ENCODE measurements around the gene SND1.
"Not testable (repeated sequence)": the region's sequence is repeated elsewhere in the genome, so short reads cannot be mapped to it uniquely, and the experiment has no call there.

SND1 gene

DNA sequence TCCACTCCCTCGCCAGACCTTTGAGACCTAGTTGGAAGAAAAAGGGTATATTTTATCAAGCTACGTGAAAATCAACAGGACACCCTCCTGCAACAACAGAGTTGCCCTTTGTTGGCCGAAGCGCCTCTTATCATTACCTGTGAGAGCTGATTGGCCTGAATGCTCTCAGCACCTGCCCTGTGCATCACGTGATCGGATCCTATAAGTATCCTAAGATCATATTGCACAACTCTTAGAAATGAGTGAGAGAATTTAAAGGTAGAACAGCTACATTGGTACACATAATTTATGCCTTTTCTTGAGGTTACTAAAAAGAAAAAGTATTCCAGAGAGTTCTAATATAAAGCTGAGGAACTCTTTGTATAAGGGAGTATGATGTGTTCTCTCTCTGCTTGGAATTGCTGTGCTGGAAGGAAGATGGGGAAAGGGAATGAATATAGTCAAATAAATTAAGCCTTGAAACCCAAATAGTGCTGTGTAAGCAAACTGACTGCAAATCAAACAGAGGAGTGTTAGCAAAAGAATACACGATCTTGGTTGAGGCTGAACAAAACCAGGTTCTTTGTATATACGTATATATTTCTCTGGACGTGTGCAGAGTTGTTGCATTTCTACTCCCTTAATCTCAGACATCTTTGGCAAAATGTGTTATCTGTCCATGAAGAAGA, 309.9 kb downstream of the SND1 start:
- DNase-seq (ENCODE audit: low read depth): no peak

DNA sequence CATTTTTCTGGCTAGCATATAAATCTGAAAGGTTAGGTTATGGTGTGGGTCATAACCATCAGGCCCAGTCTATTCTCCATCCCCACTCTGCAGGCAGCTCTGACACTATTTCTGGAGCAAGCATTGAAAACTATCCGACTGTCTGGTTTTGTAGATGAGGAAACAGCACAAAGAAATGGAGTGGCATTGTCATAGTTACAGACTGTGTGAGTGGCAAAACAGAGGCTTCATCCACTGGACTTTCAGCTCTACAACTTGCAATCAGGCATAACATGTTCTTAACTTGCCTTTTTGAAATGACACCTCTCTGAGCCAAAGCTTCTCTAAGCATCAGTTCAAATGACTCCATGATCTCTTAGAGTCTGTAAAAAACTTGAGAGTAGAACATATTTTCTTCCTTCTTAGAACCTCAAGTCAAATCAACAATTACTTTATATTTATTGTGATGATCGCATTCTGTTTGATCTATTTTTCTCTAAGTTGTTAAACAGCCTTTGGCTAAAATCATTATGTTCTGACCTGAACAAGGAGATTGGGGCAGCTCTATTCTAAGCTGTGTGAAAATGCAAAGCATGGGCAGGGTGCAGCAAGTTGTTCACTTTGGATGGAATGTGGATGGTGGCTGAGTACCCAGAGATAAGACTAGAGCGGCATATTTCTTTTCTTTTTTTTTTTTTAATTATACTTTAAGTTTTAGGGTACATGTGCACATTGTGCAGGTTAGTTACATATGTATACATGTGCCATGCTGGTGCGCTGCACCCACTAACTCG, 310.8 kb downstream of the SND1 start:
- DNase-seq (ENCODE audit: low read depth): no peak

DNA sequence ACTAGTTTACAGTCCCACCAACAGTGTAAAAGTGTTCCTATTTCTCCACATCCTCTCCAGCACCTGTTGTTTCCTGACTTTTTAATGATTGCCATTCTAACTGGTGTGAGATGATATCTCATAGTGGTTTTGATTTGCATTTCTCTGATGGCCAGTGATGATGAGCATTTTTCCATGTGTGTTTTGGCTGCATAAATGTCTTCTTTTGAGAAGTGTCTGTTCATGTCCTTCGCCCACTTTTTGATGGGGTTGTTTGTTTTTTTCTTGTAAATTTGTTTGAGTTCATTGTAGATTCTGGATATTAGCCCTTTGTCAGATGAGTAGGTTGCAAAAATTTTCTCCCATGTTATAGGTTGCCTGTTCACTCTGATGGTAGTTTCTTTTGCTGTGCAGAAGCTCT, 311.9 kb downstream of the SND1 start:
- DNase-seq (ENCODE audit: low read depth): not testable (repeated sequence)

DNA sequence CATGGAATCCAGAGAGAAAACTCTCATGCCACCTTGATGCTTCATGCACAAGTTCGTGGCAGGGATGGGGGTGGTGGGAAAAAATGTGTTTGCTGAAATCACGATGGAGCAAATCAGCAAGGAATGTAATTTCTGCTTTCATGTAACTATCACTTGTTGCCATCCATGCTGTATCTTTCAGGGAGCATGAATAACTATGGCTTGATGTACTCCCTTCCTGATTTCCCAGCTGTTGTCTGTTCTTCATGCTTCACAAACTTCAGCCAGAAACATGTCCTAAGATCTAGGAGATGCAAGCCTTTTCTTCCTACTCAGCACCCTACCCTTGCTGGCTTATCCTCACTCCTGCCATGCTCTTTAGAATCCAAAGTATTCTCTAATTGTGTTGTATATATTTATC, 315.3 kb downstream of the SND1 start:
- no peak for DNase-seq (ENCODE audit: low read depth)

DNA sequence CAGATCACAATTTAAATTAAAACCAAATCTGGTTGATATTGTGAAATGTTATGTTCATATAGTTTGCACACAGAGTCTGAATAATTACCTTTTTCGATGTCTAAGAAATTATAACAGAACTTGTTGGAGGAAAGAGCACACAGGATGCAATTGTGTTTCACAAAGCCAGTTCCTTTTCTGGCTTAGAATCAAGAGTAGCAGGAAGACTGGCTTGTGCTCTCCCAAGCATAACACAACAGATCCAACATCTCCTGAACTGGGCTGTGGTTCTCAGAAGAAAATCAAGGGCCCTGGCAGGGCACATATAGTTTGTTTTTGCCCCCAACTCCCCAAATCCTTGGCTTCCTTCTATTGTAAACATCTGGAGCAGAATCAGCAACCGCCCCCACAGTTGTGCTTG, 316.6 kb downstream of the SND1 start:
- DNase-seq (ENCODE audit: low read depth): peak; percentile 30

DNA sequence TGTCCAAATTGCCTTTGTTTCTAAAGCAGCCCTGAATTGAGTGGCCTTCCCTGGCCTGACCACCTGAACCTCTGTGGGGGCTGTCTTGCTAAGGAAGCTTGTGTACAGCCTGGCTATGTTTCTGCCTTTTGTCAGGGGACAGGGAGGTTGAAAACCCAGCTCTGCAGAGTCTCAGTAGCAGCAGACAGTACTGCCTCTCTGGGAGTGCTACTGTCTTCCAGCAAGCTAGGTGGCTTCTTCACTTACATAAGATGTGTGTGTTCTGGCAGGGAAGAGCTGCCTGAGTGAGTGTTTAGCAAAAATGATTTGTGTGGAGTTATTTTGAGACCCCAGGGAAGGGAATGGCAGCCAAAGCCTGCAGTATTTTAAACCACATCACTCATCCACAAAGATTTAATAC, 321.8 kb downstream of the SND1 start:
- no peak for DNase-seq (ENCODE audit: low read depth)

DNA sequence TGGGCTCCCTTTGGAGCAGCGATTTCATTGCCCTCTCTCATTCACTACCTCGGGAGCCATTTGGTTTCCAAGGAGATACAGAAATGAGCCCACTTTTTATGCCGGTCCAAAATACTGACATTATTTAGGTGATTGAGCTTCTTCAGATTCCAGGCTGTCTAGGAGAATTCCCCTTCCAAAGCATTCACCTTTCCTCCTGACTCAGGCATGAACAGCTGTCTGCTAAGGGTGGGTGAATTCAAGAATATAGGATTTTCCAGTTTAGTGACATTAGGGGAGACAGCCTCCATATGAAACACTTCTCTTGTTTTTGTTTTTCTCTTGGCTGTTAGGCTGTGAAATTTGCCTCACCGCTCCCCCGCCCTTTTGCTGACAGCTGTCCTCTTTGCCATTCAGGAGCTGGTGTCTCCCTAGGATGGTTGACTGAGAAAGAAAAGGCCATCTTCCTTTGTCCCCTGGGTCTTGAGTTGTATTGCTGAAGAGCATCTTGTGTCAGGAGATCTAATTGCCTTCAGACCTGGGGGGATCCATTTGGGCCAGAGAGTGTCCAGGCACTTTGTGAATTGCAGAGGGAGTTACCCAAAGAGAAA, 322.5 kb downstream of the SND1 start:
- DNase-seq (ENCODE audit: low read depth): no peak

DNA sequence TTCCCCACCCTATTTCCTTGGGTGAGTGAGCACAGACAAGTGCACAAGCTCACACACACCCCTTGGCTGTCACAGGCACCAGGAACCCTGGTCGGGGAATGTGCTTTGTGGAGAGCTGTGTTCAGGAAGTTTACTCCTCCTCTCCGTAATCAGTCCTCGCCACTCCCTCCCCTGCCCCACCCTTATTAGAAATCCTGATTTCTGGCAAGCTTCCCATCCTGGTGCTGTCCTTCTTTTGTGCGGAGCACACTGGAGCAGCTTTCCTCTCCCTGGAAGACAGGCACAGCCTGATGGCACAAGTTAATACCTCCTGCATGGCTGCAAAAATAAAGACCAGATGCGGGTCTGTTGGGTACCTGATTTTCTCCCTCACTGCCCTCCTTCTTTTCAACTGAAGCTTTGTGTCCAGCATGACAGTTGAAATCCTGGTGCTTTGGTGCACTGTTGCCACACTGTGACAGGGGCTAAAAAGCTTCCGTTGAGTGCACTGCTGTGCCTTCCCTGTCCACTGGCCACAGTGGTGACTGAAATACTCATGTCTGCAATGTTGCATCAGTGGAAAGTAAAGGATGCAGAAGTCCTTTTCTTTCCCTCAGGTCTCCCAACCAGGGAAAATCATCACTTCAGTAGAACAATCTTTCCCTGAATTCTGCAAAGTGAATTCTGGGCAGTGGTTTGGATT, 324.2 kb downstream of the SND1 start:
- DNase-seq (ENCODE audit: low read depth): peak; percentile 36

DNA sequence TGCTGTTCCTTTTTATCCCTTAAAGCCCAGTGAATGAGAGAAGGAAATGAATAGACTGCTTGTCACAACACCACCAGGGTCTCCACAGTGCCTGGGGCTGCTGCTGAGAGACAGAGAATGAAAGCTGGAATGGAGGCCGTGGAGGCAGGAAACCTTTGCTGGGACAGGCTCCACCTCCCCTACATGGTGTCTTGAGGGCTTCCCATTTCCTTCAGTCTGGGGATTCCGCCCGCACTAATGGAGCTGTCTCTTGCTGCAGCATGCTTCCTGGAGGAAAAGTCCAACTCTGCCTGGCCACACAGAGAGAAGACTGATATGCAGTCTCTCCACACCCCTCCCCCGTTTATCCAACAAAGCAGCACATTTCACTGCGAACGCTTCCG, 324.7 kb downstream of the SND1 start:
- DNase-seq (ENCODE audit: low read depth): no peak

DNA sequence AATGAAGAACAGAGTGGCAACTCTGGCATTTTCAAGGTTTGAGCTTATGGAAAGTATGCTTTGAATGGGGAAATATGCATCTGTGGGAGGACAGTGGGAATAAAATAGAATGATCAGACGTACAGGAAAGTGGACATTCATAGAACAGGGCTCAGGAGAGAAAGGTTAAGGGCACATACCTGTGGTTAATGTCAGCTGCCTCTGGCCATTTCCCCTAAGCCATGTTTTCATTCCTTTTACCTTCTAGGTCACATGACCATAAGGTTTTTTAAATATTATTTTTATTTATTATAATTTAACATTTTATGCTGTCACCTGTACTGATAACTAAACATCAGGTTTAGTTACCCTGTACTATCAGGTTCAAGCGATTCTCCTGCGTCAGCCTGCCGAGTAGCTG, 326.4 kb downstream of the SND1 start:
- DNase-seq (ENCODE audit: low read depth): peak; percentile 69

DNA sequence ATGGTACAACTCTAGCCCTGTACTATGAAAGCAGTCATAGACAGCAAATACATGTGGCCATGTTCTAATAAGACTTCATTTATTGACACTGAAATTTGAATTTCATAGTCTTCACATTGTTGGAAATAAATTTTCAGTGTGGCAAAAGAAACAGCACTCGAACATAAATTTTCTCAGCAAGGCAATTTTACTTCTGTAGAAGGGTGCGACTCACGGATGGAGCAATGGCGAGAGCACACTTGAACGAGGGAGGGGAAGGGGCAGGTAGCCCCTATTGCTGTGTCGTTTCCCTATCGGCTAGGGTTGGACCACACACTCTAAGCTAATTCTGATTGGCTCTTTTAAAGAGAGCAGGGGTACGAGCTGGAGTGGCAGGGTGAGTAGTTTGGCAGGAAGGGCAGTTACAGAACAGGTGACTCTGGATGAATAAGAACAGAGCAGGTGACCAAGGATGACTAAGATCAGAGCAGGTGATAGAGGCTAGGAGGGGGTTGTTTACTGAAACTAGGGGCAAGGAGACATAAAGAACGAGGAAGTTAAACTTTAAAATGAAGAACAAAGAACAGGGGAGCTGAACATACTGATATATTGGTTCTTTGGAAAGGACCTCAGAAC, 327.2 kb downstream of the SND1 start:
- DNase-seq (ENCODE audit: low read depth): no peak

DNA sequence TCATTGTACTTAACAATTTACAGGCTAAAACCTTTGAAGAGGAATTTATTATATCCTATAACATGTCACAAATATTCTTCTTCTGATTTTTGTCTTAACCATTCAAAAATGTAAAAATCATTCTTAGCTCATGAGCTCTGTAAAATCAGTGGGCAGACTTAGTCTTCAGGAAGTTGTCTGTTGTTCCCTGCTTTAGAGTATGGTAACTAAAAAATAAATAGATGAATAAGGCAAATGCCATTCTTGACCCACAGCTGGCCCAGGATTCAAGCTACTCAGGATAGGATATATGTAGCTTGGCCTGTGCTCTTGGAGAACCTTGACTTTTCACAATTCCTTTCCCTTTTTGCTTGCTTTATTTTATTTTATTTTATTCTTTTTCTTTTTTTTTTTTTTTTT, 327.7 kb downstream of the SND1 start:
- peak; percentile 33 for DNase-seq (ENCODE audit: low read depth)

DNA sequence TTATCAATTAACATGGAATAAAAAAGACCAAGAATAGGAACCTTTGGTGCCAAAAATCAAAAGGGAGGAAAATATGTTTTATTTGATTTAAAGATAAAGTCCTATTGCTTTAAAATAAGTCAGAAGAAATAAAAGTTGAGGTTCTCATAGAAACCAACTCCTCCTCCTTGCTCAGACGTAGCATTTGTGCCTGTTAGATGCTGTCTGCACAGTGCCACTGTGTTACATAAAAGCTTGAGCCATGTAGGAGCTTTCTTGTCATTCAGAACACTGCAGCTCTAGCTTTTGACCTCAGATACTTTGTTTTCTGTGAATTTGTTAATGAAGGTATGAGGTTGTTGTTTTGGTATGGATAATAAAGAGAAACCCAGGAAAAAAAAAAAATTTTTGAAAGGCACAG, 328.9 kb downstream of the SND1 start:
- no peak for DNase-seq (ENCODE audit: low read depth)

DNA sequence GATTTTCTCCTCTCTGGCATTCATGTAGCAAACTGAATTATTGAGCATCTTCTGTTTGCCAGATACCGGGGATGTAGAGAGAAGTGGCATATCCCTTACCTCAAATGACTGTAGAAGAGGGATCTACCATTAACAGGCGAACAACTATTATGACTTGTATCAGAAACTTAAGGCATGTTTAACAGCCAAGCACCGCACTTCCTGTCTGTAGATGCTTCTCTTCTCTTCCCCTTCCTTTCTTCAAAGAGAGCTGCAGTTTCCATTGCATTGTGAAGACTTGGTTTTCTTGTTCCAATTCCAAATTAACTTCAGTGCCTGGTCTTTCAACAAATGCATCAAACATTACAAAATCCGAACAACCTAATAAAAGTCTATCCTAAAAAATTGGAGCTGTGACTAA, 330.0 kb downstream of the SND1 start:
- DNase-seq (ENCODE audit: low read depth): no peak

DNA sequence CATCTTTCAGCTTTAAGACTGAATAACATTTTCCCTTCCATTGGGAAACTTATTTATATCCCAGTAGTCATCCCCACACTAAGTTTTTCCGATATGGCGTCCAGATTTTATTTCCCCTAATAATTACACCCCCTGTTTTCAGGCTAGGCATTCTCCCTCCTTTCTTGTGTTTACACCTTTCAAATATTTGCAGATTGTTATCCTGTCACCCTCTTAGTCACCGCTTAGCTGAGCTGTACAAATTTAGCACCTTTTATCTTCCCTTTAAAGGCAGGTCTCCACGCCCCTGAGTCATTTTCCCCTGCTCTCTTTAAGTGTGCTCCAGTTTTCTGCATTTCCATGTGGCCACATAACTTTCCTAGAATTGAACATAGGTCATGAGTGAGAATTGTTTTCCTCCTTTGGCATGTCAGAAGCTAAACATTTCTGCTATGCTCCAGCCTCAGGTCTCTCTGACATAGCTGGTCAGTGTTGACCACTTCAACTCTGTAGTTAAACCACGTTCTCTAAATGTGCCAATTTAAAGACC, 331.9 kb downstream of the SND1 start:
- peak; percentile 56 for DNase-seq (ENCODE audit: low read depth)

DNA sequence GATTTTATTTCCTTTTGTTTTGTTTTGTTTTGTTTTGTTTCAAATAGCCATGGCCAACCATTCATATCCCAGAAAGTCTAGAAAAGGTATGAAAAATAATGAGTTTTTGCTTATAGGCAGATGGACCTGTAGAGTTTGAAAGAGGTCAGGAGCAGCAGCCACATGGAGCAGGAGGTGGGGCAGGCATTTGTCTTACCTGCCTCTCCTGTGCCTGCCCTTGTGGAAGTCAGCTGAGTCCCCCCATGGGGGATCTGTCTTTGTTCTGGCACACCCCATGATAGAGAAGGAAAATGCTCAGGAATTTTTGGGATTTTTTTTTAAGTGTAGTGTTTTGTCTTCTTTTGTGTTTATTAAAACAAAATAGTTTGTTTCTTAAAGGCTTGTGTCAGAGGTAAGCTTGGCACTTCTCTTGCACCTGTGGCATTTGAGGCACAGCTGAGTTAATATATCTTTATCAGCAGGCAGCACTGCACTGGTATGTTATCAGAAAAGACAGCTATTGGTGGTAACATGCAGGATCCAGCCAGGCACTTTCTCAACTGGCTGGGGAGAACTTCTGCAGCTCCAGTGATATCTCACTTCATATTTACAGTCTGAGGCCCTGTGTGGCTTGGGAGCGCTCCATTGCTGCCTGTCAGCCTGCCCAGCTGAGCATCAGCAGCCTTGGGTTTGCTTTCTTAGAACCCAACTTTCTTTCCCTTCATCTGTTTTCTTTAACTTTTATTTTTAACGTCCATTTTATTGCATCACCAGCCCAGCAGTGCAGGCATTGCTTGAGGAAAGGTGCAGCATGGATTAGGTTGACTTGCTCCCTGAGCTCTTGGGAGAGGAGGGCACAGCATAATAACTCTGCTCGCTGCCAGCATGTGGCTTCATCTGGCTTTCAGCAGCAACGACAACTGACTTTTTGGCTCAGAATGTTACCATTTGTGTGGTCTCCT, 334.9 kb downstream of the SND1 start:
- DNase-seq (ENCODE audit: low read depth): no peak

DNA sequence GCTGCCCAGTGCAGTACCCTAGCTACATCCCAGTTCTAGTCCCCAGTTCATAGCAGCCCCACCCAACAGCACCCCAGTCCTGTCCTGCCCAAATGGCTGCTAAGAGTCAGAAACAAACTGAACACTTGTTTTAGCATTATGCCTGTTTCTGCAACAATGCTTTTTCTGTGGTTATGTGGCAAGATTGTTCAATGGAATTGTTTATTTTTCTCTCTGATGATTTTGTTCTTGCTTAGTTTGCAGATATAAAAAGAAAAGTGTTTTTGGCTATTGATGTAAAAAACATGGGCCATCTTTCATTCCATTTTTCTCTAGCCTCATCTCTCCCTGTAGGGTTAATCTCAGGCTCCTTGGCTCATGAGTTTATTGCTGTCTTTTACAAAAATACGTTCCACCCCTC, 336.8 kb downstream of the SND1 start:
- no peak for DNase-seq (ENCODE audit: low read depth)

DNA sequence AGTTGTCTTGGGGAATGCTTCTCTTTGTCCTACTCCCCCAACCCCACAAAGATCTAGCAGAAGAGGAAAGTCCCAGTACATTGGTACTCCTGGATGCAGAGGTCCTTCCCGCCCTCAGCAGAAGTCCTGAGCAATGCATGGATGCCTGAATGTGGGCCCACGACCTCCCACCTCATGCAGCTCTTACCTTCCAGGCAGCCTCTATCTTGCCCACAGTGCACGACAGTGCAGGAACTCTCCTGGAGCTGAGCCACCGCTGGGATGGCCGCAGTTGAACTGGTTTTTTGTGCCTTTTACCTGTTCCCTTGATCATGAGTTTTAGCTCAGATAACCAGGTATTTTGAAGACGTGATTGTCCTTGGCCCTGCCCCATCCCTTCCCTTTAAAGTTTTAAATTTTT, 341.3 kb downstream of the SND1 start:
- no peak for DNase-seq (ENCODE audit: low read depth)

DNA sequence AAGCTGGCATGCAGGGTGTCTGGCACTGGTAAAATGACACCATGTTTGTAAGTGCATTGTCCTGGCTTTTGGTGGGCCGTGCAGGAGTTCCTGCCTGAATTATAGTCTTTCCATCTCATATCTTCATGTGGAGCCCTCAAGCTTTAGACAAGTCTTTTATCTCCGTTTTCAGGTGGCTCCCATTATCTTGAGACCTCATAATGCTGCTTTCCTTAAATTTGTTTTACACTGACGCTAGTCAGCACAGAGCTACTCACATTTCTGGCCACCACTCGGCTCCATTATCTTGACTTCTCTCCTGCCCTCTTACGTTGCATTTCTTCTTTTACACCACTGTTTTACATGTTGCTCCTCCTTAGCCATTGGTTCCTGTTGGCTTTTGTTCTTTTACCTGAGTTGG, 342.0 kb downstream of the SND1 start:
- no peak for DNase-seq (ENCODE audit: low read depth)

DNA sequence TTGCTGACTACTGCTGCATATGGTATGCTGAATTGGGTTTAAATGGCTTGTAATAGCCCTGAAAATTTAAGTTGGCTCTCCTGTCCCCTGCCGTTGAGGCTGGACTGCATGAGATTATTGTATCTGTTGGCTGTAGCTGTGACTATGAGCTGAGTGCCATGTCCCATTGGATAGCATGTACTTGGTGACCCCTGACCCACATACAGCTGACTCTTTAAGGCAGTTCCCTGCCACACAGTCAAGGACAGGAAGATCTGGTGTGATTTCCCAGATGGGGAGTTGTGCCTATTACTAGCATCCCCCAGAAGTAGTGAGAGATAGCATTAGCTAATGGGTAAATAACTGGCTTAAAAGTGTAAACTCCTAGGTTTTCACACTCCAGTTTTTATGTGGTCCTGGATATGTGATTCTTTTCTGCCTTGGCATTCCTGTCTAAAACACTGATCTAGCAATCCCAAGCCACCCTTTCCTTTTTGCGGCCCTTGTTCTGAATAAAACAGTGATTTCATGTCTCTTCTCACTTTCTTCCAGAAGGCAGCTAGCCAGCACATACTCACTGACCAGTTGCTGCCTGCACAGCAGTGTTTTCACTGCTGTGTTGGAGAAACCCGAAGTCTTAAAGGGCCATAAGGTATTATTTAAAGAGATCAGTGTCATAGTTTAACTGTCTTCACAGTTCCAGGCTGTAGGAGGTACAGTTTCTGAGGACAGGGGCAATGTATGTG, 343.3 kb downstream of the SND1 start:
- DNase-seq (ENCODE audit: low read depth): peak; percentile 54

DNA sequence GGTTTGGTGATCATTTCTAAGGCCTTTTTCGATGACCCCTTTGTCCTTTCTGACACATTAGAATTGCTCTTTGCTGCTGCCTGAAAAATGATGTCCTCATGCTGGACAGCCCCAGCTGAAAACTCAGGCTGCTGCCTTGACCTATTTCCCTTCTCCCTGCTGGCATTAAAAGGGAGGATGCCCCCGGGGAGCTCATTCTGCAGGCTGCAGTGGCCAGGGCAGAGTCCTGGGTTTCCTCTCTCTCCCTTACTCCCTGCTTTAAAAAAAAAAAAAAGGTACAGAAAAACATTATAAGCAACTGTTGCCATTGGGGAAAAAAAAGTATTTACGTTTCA, 343.9 kb downstream of the SND1 start:
- DNase-seq (ENCODE audit: low read depth): peak; percentile 25

Data from iris pigment epithelial cell (primary cell).